Measurements from ENCODE around the gene NTM.

- TF ChIP-seq CTCF (IDR thresholded peaks at IDR 0.05) (no peak), POLR2A (IDR thresholded peaks at IDR 0.05) (no peak)
These were observed 323.3 kb downstream of the NTM start for GRCh38 chr11:131693756-131694155.
